RKO (cell line): ENCODE measurements around the gene EQTN.
"Not testable (repeated sequence)": the region's sequence is repeated elsewhere in the genome, so short reads cannot be mapped to it uniquely, and the experiment has no call there.

Experiments
- DNase-seq: peaks from one replicate; pipeline ENCODE4 v3.0.0-alpha.2; 2016; ENCODE audit warnings: low spot score

EQTN gene

GRCh38 chr9:27292659-27293405 is 4.1 kb downstream of the EQTN start:
- no peak for DNase-seq

- DNase-seq, result no peak
Measured at GRCh38 chr9:27291292-27291691, 5.7 kb downstream of the EQTN start.

GRCh38 chr9:27282269-27282668 is 14.7 kb downstream of the EQTN start:
- no peak for DNase-seq

DNA sequence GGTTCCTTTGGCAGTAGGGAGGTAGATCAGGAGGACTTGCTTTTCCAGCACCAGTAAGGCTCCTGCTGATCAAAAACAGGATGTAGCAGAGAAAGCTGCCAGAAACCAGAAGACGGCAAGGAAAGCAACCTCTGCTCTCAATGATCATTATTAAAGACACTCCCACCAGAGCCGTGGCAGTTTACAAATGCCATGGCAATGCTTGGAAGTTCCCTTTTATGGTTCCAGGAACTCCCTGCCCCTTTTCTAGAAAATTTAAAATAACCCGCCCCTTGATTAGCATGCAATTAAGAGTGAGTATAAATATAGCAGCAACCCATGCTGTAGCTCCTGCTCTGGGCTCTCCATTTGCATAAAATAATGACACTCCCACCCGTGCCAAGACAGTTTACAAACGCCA is 16.1 kb downstream of the EQTN start:
- DNase-seq, result no peak

DNA sequence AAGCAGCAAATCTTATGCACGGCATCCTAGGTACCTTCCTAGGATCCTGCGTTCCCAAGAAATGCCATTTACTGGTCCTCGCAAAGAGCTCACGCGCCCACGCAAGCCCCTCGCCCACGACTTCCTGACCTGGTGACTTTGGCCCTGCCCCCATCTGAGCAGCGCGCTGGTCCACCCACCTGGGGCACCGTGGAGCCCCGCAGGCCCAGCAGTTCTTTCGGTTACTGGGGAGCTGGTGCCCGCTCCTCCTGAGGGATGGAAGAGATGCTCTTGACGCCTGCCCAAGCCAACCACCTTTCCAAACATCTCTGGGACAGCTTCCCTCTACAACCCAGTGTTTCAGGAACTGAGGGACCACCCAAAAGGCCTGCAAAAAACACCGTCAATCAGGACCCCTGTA is 16.7 kb downstream of the EQTN start:
- DNase-seq, result no peak

GRCh38 chr9:27279611-27280010 is 17.3 kb downstream of the EQTN start:
- no peak for DNase-seq

GRCh38 chr9:27278374-27278773 is 18.6 kb downstream of the EQTN start:
- DNase-seq, result no peak

DNA sequence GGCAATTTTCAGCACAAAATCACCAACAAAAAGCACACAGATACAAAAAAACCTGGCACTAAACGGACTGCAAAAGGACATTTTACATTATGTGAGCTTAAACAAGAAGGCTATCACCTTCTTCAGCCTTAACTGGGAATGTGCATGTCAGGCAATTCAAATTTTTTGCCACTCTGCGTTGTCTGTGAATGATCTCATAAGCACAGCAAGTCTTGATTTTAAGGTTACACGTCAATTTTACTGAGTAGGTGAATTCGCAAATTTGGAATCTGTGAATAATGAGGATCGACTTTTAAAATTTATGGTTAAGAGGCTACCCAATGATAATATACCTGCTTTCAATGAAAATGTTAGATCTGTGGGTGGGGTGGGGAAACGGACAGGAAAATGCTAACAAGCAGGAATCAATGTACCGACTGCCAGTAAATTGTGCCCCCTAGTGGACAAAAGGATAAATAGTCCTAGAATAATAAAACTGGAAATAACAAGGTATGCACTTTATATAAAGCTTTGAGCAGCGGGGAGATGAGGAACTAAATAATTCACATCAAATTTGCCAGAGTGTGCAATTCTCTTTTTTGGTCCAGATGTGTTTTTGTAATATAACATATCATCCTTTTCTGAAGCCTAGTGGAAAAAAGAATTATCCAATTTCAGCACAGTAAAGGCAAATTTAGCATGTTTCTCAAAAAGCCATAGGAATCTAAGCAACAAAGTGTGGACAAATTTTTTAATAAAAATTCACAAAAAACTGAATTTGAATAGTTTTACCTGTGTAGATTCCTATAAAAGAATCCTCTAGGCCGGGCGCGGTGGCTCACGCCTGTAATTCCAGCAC is 20.5 kb downstream of the EQTN start:
- peak; percentile 65 for DNase-seq

DNA sequence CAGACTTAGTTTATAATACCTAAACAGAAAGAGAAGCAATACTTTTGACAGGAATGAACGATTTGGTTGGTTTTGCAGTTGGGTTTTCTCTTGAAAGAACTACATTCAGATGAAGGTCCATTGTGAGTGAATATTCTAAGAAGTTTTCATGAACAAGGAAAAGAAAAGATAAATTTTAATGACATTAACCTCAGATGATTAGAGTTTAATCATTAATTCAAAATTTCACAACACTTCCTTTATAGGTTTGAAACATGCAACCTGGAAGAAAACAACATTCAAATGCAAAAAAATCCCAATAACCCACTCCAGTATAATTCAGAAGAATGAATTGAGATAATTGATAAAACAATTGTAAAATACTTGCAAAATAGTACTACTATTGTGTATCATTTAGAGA is 23.8 kb downstream of the EQTN start:
- DNase-seq, result no peak

DNA sequence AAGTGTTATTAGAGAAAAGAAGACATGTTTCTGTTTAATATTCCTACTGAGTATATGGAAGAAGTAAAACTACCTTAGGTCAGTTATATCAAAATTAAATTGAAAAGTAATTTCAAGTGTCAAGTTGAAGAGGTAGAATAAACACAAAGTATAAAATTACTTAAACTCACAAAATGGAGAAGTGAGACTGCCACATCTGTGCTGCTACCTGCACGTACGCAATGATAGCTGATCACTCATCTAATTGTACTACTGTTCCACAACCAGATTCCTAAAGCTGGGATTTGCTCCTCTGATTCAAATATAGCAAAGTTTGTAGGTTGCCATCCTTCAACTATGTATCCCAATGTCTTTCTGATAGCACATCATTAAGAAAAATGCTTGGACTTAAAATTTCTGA is 24.8 kb downstream of the EQTN start:
- no peak for DNase-seq

DNA sequence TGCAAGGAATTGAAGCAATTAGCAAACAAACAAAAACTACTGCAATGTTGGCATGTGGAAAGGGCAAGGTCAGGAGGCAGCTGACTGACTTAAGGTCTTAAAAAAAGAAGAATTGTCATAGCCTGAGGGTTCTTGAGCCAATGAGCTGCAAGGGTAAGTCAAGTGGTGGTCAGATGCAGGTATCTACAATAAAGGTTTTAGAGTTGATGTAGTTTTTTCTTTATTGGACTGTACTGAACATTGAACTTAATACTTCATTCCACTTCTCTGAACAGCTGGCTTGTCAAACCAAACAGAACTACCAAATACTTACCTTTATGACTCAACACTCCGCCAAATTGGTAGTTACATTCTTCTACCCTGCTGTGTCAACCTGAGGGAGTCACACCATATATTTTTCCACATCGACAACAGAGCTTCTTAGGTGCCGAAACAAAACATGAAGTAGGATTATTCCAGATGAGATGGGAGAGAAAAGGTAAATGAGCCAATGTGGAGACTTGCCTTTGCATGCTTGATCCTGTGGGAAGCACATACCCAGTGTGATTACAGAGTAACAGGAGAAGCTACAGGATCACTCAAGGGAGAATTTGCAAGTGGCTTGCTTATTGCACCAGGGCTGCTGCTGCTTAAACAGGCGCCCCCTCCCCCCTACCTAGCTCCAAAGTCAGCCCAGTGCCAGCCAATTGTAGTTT is 35.3 kb downstream of the EQTN start:
- DNase-seq, result no peak

GRCh38 chr9:27260789-27261516 is 36.0 kb downstream of the EQTN start:
- DNase-seq, result no peak

- no peak for DNase-seq
Measured at GRCh38 chr9:27258662-27259061, 38.3 kb downstream of the EQTN start.

DNA sequence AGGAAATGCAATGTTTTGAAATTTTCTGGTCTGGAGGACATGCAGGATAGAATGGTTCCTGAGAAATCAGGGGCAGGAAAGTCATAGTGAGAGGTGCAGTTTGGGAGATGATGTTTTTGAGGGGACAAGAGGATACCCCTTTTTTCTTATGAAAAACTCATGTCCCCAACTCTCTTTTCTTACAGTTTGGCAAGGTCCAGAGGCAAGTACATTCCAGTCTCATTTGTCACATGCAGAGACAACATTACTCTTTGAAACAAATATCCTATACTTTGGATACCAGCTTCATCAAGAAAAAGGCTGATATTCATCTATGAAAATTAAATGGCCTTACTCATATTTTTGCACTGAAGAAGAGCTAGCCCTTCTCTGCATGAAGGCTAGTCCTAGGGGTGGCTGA is 48.2 kb downstream of the EQTN start:
- no peak for DNase-seq

- peak; percentile 61 for DNase-seq
Measured at GRCh38 chr9:27247756-27248155, 49.2 kb downstream of the EQTN start.

GRCh38 chr9:27239648-27240047 is 57.3 kb downstream of the EQTN start:
- DNase-seq, result not testable (repeated sequence)
